ENCODE results near the gene EMCN.

DNA sequence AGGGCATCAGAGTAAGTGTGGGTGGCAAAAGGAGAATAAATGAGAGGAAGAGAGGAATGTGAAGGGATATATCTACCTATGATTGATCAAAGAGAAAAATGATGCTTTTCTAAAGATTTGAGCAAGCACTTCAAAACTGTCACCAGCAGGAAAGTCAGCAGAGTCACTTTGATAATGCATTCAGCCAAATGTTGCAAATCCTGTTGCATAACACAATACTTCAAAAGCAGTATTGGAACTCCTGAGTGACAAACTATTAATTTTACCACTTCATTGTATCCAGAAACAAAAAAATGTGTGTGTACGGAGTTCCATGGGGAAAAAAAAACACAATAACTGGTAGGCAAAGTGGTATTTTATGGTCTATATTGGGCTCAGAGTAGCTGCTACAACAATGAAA, 160.3 kb downstream of the EMCN start:
- TF ChIP-seq POLR2A (IDR thresholded peaks at IDR 0.05) (no peak), CTCF (IDR thresholded peaks at IDR 0.05) (no peak)
